Duodenal mucosa (tissue), 2 donors: ENCODE results near the gene UBXN7.
"Not testable (repeated sequence)": the region's sequence is repeated elsewhere in the genome, so short reads cannot be mapped to it uniquely, and the experiment has no call there.

Experiments
- H3K27ac ChIP-seq: one replicate; pipeline ENCODE4 v1.7.0; 2013; ENCODE audit warnings: low read depth, low read length
- H3K27me3 ChIP-seq, 2 donors: one replicate each; pipeline ENCODE4 v1.7.0; 2013; ENCODE audit warnings: low read length in 2 of 2, control low read depth in 1 of 2; ENCODE audit not compliant: insufficient read depth in 2 of 2, control insufficient read depth in 1 of 2
- H3K36me3 ChIP-seq, 2 donors: one replicate each; pipeline ENCODE4 v1.7.0; 2013; ENCODE audit warnings: low read length in 2 of 2, control low read depth in 1 of 2; ENCODE audit not compliant: insufficient read depth in 2 of 2, control insufficient read depth in 1 of 2
- H3K4me1 ChIP-seq, 2 donors: one replicate each; pipeline ENCODE4 v1.7.0; 2013; ENCODE audit warnings: low read length in 2 of 2, control low read depth in 1 of 2; ENCODE audit not compliant: insufficient read depth in 2 of 2, control insufficient read depth in 1 of 2
- H3K4me3 ChIP-seq, 2 donors: one replicate each; pipeline ENCODE4 v1.7.0; 2013; ENCODE audit warnings: low read length in 2 of 2, low read depth in 1 of 2
- H3K9ac ChIP-seq, 2 donors: one replicate each; pipeline ENCODE4 v1.7.0; 2013; ENCODE audit warnings: low read length in 2 of 2, low read depth in 1 of 2
- H3K9me3 ChIP-seq, 2 donors: one replicate each; pipeline ENCODE4 v1.7.0; 2013; ENCODE audit warnings: low read length in 2 of 2, control low read depth in 1 of 2; ENCODE audit not compliant: control insufficient read depth in 1 of 2

The UBXN7 gene

DNA sequence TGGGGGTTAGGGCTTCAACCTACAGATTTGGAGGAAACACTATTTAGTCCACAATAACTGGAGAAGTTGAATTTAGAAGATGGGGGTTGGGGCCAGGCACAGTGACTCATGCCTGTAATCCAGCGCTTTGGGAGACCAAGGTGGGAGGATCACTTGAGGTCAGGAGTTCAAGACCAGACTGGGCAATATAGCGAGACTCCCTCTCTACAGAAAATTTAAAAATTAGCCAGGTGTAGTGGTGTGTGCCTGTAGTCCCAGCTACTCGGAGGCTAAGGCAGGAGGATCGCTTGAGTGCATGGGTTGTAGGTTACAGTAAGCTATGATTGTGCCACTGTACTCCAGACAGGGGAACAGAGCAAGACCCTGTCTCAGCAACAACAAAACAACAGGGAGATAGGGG lies 109.2 kb downstream of the UBXN7 start:
- Histone ChIP-seq H3K27ac (no peak overlapping the region), H3K27me3 (no peaks in the 10 kb centered on the region), H3K9ac (no peak overlapping the region)

GRCh38 chr3:196321162-196321561 lies 111.1 kb downstream of the UBXN7 start:
- Histone ChIP-seq H3K27me3 (no peaks in the 10 kb centered on the region), H3K4me3 (no peak overlapping the region), H3K9me3 (no peaks in the 10 kb centered on the region), H3K4me1 (no peaks in the 10 kb centered on the region), H3K9ac (no peak overlapping the region), H3K36me3 (no peaks in the 10 kb centered on the region), H3K27ac (no peak overlapping the region)

More for the DNA sequence above, 109.2 kb downstream of the UBXN7 start:
- H3K4me1 ChIP-seq: no peaks in the 10 kb centered on the region
- H3K9me3 ChIP-seq: no peaks in the 10 kb centered on the region
- H3K36me3 ChIP-seq: no peaks in the 10 kb centered on the region
- H3K4me3 ChIP-seq: no peak overlapping the region

DNA sequence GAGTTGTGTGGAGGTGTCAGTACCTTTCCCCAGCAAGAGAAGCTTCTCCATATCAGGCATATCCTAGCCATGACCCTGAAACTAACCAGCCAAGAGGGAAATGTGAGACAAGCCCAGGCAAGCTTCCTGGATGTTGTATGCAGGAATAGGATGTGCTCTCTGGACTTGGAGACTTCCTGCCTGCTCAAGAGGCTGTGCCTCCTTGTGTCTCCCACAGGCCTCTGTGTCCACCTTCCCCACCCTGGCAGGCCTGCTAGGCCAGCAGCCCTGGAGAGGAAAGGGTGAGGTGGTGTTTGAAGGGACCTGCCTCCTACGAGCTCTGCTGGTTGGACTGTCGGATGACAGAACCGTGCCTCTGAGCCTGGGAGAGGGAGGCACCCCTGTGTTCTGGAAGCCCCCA lies 112.1 kb downstream of the UBXN7 start:
- H3K4me3 ChIP-seq: no peak overlapping the region
- no peak overlapping the region for H3K27ac ChIP-seq
- H3K36me3 ChIP-seq: no peaks in the 10 kb centered on the region
- H3K4me1 ChIP-seq: no peaks in the 10 kb centered on the region
- no peaks in the 10 kb centered on the region for H3K27me3 ChIP-seq
- H3K9ac ChIP-seq: no peak overlapping the region
- no peaks in the 10 kb centered on the region for H3K9me3 ChIP-seq

- Histone ChIP-seq H3K36me3 (no peaks in the 10 kb centered on the region), H3K9me3 (no peaks in the 10 kb centered on the region), H3K4me1 (no peaks in the 10 kb centered on the region), H3K4me3 (peak within 1 kb of the TSS; percentile 86 to 91), H3K27me3 (no peaks in the 10 kb centered on the region), H3K9ac (peak within 1 kb of the TSS; percentile 63 to 82), H3K27ac (peak within 1 kb of the TSS; percentile 87)
Observed at GRCh38 chr3:196317687-196318467, 114.3 kb downstream of the UBXN7 start, which contains the start of gene DYNLT2B. DYNLT2B (minus strand) TSS chr3:196318240; CDS start chr3:196318152, 88 bp downstream.

GRCh38 chr3:196316799-196317686 lies 115.2 kb downstream of the UBXN7 start:
- H3K4me1 ChIP-seq, H3K9me3 ChIP-seq, H3K36me3 ChIP-seq, H3K27me3 ChIP-seq: not testable (repeated sequence)
- H3K4me3 ChIP-seq: peak overlapping the region; percentile 86 to 91
- peak overlapping the region; percentile 63 to 82 for H3K9ac ChIP-seq
- H3K27ac ChIP-seq: peak overlapping the region; percentile 87

- no peak overlapping the region for H3K4me3 ChIP-seq
Observed at GRCh38 chr3:196315821-196316220, 116.4 kb downstream of the UBXN7 start.

GRCh38 chr3:196314597-196314996 lies 117.6 kb downstream of the UBXN7 start:
- Histone ChIP-seq H3K9me3 (no peaks in the 10 kb centered on the region), H3K27ac (no peak overlapping the region), H3K4me1 (no peaks in the 10 kb centered on the region), H3K9ac (no peak overlapping the region), H3K27me3 (no peaks in the 10 kb centered on the region), H3K4me3 (no peak overlapping the region), H3K36me3 (no peaks in the 10 kb centered on the region)

More at GRCh38 chr3:196315821-196316220, 116.4 kb downstream of the UBXN7 start:
- Histone ChIP-seq H3K27me3 (no peaks in the 10 kb centered on the region), H3K9ac (no peak overlapping the region), H3K9me3 (no peaks in the 10 kb centered on the region), H3K4me1 (no peaks in the 10 kb centered on the region), H3K36me3 (no peaks in the 10 kb centered on the region), H3K27ac (no peak overlapping the region)

- not testable (repeated sequence) for H3K36me3 ChIP-seq, H3K9me3 ChIP-seq, H3K9ac ChIP-seq, H3K4me3 ChIP-seq, H3K4me1 ChIP-seq, H3K27ac ChIP-seq, H3K27me3 ChIP-seq
Observed at GRCh38 chr3:196314086-196314485, 118.1 kb downstream of the UBXN7 start.

DNA sequence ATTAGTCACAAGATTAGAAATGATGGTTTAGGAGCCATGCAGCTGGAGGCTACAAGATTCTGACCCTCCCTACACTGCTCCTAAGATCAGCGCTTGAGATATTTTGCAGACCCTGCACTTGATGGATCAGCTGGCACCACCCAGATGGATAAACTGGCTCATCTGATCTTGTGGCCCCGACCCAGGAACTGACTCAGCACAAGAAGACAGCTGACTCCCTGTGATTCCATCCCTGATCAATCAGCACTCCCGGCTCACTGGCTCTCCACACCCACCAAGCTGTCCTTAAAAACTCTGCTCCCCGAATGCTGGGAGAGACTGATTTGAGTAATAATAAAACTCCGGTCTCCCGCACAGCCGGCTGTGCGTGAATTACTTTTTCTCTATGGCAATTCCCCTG lies 129.3 kb downstream of the UBXN7 start:
- H3K4me1 ChIP-seq, H3K27me3 ChIP-seq, H3K4me3 ChIP-seq, H3K27ac ChIP-seq, H3K9me3 ChIP-seq, H3K36me3 ChIP-seq, H3K9ac ChIP-seq: not testable (repeated sequence)

DNA sequence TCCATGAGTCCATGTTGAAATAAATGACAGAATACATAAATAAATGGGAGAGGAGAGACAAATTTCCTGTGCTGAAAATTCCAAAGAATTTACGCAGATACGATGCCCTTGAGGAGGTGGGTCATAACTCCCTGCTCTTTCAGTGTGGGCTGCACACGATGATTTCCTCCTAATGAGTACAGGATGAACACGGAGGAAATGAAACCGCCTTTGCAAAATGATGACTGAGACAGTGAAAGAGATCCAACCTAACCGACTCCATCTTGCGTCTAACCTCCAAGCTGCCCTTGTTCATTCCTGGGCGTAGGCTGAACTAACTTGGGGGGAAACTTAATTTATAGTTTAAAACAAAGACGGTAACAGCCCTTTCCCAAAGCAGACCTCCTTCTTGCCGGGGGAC lies 129.7 kb downstream of the UBXN7 start:
- not testable (repeated sequence) for H3K4me1 ChIP-seq, H3K4me3 ChIP-seq, H3K36me3 ChIP-seq, H3K27ac ChIP-seq, H3K27me3 ChIP-seq, H3K9me3 ChIP-seq, H3K9ac ChIP-seq
